GM18873 (cell line): ENCODE measurements around the gene RUBCN.
"Not testable (repeated sequence)": the region's sequence is repeated elsewhere in the genome, so short reads cannot be mapped to it uniquely, and the experiment has no call there.

Source experiments
- ATAC-seq: cut with Tn5 transposase; IDR thresholded peaks from one replicate; pipeline ENCODE4 v1.9.1; 2021; ENCODE audit warnings: mild to moderate bottlenecking, moderate library complexity, moderate number of reproducible peaks; ENCODE audit not compliant: unreplicated experiment, low FRiP score

RUBCN gene

DNA sequence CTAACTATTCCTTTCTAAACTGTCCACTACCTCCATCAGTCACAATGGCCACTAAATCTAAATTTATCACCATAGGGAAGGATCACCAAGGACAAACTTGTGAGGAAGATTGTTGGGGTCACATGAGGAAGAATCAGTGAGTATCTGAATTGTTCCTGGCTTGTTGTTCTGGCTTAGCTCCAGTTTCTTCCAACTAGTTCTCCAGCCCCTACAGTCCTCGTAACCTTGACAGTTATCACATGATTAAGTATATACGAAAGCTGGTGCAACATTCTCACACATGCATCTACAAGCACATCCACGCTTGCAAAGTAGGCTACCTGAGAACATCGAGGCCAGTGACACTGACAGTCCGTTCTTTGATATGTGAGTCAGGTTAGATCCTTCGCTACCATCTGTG is 46.0 kb downstream of the RUBCN start:
- ATAC-seq = no peak

- no peak for ATAC-seq
Observed at GRCh38 chr3:197687570-197687969, 49.1 kb downstream of the RUBCN start.

DNA sequence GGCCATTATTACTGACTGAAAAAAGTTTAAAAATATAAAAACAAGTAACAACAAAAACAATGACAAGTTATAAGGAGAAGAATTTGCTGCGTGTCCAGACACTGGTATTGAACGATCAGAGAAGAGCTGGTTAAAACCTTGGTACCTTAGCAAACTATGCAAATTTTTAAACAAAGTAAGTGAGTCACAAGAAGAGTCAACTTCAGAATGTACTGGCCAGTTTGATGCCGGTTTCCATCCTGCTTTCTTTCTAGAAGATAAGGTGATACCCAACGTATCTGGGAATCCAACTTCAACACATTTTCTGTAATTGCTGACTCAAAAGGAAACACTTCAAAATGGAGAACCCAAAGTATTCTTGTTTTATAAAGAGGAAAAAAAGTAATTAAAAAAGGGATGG is 49.8 kb downstream of the RUBCN start:
- no peak for ATAC-seq

GRCh38 chr3:197685546-197685945 is 51.2 kb downstream of the RUBCN start:
- no peak for ATAC-seq

- no peak for ATAC-seq
Observed at GRCh38 chr3:197683191-197683590, 53.5 kb downstream of the RUBCN start.

DNA sequence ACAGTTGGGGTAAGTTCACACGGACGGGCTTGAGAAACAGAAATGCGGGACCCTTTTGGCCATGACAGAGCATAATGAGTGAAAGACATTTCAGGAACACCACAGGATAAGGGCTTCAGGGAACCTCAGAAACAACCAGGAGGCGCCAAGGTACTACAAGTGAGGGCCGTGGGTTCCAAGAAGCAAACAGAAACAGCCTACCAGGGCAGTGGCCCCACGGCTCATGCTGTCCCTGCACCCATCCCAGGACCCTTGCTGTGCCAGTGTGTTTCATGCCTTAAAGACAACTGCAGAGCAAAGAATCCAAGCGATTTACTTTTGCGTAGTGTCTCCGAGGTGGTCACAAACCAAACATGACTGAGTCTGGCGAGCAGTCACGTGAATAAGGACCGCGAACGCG is 54.0 kb downstream of the RUBCN start:
- ATAC-seq = no peak

DNA sequence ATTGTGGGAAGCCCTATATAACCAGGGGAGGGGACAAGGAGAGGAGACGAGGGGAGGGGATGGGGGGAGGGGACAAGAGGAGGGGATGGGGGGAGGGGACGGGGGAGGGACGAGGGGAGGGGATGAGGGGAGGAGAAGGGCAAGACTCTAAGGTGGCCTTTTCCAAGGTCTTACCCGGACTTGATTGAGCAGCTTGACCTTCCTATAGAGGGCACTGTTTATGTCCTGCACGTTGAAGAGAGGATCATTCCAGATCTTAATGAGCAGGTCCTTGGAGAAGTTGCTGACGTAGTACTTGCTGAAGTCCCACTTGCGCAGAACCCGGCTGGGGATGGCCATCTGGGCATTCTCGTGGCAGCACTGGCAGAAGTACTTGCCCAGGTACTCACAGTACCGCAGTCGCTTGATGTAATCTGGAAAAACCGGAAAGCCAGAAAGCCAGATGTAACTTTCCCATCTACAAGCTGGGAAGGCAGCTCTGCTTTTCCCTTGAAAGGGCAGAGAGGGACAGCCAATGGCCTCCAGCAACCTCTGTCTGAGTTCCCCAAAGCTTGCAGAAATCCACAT is 55.7 kb downstream of the RUBCN start:
- ATAC-seq = no peak

GRCh38 chr3:197675951-197676350 is 60.8 kb downstream of the RUBCN start:
- no peak for ATAC-seq

DNA sequence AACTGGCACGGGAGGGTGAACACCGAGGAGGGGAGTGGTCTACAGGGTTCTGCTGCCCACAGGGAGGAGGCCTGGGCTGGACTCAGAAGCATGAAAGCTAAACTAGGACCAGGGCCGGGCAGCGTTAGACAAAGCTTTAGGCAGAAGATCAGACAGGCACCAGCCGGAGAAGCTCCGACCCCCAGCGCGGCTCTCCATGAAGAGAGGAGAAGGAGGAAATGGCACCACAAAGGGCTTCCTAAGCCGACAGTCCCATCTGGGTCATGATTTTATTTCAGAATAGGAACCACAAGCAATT is 61.2 kb downstream of the RUBCN start:
- ATAC-seq = no peak

DNA sequence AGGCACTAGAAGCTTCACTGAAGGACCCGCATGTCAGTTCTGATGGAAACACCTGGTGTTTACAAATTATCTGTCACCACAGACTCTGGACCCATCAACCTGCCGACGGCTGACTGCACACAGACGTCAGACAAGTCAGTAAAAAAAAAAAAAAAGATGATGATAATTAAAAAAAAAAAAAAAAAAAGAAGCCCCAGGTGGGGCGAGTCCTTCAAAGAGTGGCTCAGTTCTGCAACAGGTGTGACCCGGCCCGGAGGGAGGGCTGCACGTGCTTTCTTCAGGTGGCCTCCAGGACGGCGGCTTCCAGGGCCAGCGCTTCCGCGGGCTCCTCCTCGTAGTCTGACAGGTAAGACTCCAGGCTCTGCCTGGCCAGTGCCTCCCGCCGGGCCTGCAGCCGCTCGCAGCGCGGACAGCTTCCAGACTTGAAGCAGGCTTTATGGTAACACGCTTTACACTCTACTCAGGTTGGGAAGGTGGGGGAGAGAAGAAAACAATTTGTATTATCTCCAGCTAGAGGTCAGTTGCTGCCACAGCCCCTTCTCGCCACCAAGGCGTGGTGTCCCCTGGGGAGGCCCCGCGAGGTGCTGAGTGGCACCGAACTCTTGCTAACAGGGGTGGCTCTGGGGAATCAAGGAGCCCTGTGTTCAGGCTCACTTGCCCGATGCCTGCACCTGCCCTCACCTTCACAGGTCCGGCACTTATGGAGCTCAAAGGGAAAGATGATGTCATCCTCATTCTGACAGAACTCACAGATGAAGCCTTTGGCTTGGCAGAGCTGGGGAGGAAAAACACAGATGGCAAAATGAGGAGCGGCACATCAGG is 61.8 kb downstream of the RUBCN start:
- ATAC-seq = no peak

- no peak for ATAC-seq
Observed at GRCh38 chr3:197673170-197673569, 63.5 kb downstream of the RUBCN start.

DNA sequence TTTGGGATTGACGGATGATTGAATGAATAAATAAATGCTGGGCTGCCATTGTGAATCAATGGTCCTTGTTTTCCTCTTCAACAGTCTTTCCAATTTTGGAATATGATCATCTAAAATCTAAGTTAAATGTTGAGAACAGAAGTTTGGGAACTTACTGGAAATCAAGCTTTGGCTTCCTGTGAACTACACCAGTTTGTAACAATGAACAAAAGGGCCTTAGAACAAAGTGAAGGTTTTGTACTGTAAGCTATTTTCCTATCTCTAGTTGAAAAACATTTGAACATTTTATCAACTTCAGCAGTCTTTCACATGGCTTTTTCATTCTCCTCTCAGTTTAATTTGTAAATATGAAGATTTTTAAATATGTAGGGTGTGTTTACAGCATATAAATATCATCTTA is 66.3 kb downstream of the RUBCN start:
- no peak for ATAC-seq

GRCh38 chr3:197667968-197668367 is 68.7 kb downstream of the RUBCN start:
- no peak for ATAC-seq

GRCh38 chr3:197667293-197667692 is 69.4 kb downstream of the RUBCN start:
- ATAC-seq = not testable (repeated sequence)

- not testable (repeated sequence) for ATAC-seq
Observed at GRCh38 chr3:197666221-197666842, 70.4 kb downstream of the RUBCN start.

DNA sequence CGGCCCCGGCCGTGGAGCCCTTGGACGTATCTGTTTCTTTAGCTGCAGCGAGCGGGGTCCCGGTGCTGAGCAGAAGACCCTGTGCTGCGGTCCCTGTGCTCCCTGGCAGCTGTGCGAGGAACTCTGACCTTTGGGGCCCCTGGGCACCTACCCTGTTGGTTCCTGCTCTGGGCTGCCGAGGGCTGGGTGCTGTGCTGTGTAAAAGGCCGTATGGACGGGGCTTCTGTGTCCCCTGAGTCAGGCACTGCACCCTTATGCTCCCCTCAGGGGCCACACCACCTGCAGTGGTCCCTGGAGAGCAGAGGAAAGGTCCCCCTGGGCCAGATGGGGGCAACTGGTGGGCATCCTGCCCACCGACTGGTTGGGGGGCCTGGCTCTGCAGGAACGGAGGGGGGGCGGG is 71.2 kb downstream of the RUBCN start:
- not testable (repeated sequence) for ATAC-seq

DNA sequence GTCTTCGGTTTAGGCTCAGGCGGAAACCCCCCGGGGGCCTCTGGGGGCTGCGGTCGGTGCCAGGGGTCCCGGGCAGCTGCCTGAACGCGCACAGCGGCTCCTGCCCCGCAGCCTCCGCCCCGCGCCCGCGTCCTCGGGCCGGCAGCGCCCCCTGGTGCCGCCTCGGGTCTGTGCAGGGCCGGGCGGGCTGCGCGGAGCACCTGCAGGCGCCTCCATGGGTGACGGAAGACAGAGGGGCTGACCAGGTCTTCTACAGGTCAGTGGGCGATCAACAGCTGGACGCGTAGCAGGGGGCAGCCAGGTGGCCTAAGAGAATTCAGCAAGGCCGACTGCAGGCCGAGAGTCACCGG is 71.6 kb downstream of the RUBCN start:
- not testable (repeated sequence) for ATAC-seq

DNA sequence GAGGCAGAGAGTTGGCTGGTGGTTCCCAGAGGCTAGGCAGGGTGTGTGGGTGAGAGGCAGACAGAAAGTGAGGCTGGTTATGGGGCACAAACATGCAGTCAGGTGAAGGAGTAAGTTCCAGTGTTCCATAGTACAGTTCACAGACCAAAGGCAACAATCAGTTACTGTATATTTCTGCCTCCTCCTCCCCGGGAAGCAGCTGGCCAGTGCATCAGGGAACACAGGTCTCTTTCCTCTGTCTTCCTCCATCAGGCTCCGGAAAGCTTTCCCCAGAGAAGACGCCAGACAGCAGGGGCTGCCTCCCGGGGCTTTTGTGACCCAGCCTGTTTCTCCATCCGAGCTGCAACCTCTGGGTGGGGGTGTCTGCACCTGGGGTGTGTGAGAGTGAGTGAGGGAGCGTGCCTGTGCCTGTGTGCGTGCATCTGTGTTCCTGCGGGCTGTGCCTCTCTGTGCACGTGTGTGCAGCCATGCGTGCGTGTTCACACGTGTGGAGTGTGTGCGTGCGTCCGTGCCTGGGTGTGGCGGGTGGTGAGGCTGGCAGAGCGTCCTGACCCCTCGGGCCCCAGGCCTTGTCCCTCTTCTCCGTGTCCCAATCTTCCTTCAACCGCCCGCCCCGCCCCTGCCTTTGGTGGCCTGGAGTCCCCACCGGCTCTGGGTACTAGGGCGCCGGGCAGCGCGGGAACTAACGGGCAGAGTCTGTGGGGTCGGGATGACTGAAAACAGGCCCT is 72.1 kb downstream of the RUBCN start:
- ATAC-seq = not testable (repeated sequence)

DNA sequence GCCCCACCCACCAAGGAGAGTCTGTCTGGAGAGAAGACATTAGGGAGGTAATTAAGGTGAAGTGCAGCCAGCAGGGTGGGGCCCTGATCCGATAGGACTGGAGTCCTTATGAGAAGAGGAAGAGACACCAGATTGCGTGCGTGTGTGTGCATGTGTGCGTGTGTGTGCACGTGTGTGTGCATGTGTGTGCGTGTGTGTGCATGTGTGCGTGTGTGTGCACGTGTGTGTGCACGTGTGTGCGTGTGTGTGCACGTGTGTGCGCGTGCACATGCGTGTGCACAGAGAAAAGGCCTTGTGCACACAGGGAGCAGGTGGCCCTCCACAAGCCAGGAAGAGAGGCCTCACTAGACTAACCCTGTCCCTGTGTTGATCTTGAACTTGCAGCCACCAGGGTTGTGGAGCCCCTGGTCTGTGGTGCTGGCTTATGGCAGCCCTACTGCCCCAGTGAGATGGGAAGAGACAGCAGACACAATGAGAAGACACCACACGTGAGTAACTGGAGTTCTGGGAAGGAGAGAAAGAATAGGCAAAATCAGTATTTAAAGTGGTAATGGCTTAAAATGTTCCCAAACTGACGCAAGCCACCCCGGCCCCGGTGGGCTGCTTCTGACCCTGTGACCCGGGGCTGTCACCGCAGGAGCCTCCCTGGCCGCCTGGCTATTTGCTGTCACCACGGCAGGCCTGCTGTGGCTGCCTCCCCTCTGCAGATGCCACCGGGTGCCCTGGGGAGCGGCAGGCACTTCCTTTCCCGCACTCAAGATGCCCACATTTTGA is 73.2 kb downstream of the RUBCN start:
- ATAC-seq = not testable (repeated sequence)

GRCh38 chr3:197662352-197662751 is 74.4 kb downstream of the RUBCN start:
- ATAC-seq = not testable (repeated sequence)

DNA sequence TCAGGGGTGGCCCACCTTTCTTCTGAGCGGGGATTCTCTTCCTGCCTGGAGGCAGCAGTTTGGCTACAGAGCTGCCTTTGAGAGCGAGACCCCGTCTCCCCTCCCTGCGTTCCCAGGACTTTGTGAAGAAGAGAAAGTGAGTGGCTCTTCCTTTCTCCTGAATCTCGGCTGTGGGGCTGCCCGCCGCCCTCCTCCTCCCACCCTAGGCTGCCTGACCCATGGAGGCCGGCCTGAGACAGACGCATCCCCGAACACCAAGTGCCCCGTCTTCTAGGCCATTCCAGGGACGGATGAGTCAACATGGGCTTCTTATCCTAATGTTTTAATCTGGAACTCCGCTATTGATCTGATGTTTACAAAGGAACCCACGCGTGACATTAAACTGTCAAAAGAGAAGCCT is 74.8 kb downstream of the RUBCN start:
- ATAC-seq = not testable (repeated sequence)
